Stimulated activated CD4-positive, alpha-beta T cell treated with anti-CD3 and anti-CD28 coated beads, Interleukin-1b, Interleukin-23, amount 100 ng/mL, for 4 hours (primary cell): Measurements from ENCODE around the gene DRD1.
"Not testable (repeated sequence)": the region's sequence is repeated elsewhere in the genome, so short reads cannot be mapped to it uniquely, and the experiment has no call there.

ENCODE experiments used
- DNase-seq, 2 donors: peaks; one replicate each; pipeline ENCODE4 v3.0.0-alpha.2; 2020; ENCODE audit warnings: low read depth in 2 of 2

Gene DRD1

DNA sequence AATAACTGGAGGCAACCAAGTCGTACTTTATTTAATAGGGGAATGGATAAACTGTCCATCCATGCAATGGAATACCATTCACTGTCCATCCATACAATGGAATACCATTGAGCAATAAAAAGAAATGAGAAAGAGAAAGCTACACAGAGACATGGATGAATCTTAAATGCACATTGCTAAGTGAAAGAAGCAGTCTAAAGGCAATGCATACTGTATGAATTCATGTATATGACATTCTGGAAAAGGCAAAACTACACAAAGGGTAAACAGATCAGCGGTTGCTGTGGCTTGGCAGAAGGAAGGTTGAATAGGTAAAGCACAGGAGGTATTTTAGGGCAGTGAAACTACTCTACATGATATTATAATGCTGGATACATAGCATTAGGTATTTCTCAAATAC is 16.2 kb downstream of the DRD1 start:
- DNase-seq = no peak

DNA sequence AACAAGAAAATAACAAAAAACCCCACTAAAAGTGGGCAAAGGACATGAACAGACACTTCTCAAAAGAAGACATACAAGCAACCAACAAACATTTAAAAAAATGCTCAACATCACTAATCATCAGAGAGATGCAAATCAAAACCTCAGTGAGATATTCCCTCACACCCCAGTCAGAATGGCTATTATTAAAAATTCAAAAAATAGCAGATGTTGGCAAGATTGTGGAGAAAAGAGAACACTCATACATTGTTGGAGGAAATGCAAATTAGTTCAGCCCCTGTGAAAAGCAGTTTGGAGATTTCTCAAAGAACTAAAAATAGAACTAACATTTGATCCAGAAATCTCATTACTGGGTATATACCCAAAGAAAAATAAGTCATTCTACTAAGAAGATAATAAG is 19.4 kb downstream of the DRD1 start:
- not testable (repeated sequence) for DNase-seq

GRCh38 chr5:175422058-175422457 is 21.9 kb downstream of the DRD1 start:
- DNase-seq = no peak

- no peak for DNase-seq
Observed at GRCh38 chr5:175420383-175420782, 23.6 kb downstream of the DRD1 start.

GRCh38 chr5:175418251-175418650 is 25.7 kb downstream of the DRD1 start:
- DNase-seq = no peak

DNA sequence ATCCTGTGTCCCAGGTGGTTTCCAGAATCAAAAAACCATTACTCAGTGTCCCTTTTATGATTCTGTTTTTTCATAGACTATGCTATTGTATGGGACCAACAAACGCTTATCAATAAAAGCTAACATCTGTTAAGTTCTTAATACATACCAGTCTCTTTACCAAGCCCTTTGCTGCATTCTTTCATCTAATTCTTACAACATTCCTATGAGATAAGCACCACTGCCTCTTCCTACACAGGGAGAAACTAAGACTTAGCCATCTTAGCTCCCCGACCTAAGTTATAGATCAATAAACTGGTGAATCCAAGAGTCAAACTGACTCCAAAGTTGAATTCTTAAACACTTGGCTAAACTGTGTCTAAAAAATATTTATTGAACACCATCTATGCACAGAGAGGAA is 26.6 kb downstream of the DRD1 start:
- DNase-seq = no peak

DNA sequence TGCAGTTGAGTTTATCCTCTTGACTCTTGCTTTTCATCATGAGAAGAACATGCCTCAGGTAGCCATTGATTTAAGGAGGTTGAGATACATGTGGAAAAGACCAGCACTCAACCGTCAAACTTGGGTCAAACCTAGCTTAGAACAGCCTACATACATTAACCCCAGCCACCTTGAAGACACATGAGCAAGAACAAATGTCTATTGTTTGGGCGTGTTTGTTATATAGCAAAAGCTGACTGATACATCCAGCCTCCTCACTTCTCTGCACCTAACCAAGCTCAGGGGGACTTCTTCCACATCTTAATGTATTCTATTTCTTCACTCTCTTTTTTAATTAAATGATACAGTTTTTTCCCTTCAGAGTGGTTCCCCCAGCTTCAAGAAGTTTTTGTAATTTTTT is 28.7 kb downstream of the DRD1 start:
- DNase-seq = no peak

DNA sequence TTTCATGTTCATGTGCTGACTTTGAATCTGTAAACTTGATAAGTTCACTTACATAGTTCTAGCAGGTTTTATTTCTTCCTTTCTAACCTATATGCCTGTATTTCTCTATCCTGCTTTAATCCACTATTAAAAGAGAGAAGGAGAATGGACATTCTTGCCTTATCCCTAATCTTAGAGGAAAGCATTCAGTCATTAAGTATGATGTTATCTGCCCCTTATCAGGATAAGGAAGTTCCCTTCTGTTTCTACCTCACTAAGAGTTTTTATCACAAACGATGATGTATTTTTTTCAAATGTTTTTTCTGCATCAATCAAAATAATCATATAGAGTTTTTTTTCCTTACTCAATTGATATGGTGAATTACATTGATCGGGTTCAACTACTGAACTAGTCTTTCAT is 33.1 kb downstream of the DRD1 start:
- no peak for DNase-seq

GRCh38 chr5:175406300-175406699 is 37.7 kb downstream of the DRD1 start:
- DNase-seq = no peak

DNA sequence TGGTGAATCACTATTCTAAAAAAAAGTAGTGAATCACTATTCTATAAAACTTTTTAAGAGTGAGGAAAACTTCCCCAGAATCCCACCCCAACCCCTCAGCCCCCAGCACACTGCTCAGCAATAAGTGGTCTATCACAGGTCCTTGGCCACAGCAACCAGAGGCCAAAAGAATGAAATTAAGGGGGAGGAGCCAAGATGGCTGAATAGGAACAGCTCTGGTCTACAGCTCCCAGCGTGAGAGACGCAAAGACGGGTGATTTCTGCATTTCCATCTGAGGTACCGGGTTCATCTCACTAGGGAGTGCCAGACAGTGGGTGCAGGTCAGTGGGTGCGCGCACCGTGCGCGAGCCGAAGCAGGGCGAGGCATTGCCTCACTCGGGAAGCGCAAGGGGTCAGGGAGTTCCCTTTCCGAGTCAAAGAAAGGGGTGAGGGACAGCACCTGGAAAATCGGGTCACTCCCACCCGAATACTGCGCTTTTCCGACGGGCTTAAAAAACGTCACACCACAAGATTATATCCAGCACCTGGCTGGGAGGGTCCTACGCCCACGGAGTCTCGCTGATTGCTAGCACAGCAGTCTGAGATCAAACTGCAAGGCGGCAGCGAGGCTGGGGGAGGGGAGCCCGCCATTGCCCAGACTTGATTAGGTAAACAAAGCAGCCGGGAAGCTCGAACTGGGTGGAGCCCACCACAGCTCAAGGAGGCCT is 46.2 kb downstream of the DRD1 start:
- not testable (repeated sequence) for DNase-seq

DNA sequence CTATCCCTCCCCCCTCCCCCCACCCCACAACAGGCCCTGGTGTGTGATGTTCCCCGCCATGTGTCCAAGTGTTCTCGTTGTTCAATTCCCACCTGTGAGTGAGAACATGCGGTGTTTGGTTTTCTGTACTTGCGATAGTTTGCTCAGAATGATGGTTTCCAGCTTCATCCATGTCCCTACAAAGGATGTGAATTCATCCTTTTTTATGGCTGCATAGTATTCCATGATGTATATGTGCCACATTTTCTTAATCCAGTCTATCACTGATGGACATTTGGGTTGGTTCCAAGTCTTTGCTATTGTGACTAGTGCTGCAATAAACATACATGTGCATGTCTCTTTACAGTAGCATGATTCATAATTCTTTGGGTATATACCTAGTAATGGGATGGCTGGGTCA is 48.6 kb downstream of the DRD1 start:
- not testable (repeated sequence) for DNase-seq

GRCh38 chr5:175394601-175395000 is 49.4 kb downstream of the DRD1 start:
- DNase-seq = no peak

DNA sequence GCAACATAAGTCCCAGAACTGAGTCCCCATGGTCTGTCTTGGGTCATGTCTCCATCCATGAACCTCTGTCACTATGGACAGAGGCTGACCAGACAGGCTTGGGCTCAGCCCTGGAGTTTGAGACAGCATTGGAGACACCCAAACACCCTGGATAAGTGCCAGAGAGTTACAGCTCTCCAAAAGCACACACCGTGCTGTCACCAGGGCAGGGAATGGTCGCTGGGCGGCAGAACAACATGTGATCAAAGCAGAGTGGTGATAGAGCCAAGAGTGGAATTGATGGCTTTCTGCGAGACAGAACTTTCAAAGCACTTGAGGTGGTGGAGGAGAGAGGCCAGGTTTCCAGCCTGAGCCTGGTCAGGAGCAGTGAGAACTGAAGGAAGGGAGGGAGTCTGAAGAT is 50.1 kb downstream of the DRD1 start:
- DNase-seq = no peak

DNA sequence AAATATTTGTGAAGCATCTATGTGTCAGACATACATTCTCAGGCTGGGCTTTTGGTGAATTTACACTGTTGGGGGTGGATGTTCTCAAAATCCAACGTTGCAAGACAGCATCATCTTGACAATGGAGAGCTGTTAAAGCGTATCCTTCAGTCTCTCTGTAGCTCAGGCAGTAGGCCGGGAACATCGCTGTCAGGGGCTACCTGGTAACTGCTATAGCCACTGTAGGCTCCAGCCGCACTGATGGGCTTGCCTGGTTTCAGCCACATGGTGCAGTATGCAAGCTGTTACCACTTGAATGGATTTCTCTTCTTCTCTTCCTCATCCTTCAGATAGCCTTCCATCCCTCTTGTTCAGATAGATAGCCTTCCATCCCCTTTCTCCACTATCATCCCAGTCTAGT is 51.7 kb downstream of the DRD1 start:
- no peak for DNase-seq

DNA sequence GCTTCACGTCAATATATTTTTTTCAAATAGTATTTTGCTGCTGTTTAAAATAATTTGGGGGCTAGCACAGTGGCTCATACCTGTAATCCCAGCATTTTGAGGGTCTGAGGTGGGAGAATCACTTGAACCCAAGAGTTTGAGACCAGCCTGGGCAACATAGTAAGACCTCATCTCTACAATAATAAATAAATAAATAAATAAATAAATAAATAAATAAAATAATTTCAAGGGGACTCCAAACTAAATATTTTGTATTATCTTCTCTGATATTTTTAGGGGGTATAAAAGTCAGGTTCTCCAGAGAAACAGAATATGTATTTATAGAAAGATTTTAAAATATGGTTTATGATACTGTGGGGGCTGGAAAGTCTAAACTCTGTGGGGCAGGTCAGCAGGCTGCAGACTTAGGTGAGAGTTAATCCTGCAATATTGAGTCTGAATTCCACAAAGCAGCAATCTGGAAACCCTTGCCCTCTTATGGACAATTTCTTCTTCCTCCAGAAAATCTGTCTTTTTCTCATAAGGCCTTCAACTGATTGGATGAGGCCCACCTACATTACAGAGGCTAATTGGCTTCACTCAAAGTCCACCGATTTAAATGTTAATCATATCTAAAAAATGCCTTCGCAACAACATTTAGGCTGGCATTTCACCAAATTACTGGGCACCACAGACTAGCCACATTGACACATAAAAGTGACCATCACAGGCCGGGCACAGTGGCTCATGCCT is 53.5 kb downstream of the DRD1 start:
- no peak for DNase-seq
